HG02798 (cell line): ENCODE results near the gene SPECC1.
"Not testable (repeated sequence)": the region's sequence is repeated elsewhere in the genome, so short reads cannot be mapped to it uniquely, and the experiment has no call there.

Source experiments
- ATAC-seq: cut with Tn5 transposase; IDR thresholded peaks from one replicate; pipeline ENCODE4 v1.9.1; 2021; ENCODE audit warnings: mild to moderate bottlenecking; ENCODE audit not compliant: unreplicated experiment, poor library complexity

The SPECC1 gene

DNA sequence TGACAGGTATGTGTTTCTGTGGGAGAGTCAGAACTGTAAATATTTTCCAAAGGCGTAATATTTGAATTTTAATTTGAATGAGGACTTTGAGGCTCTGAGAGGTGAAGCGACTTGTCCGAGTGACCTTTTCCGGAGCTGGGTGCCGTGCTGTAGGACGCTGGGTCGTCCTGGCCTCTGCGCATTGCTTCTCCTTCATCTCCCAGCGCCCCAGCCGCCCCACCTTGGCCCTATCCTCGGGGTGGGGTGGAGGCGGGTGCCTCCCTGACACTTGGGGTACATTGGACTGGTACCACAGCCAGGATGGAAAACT lies 147.8 kb downstream of the SPECC1 start:
- no peak for ATAC-seq

DNA sequence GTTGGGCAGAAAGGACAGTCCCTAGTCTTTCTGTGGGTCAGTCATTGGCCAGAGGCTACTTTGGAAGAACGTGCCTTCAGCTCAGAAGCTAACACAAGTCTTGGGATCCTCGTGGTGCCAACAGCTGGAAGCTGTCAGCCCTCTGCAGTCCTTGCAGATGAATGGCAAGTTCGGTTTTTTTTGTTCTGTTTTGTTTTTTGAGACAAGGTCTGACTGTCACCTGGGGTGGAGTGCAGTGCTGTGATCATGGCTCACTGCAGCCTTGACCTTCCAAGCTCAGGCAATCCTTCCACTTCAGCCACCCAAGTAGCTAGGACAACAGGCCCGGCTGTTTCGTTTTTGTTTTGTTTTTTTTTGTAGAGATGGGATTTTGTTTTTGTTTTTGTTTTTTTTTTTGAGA lies 149.4 kb downstream of the SPECC1 start:
- ATAC-seq, result no peak

DNA sequence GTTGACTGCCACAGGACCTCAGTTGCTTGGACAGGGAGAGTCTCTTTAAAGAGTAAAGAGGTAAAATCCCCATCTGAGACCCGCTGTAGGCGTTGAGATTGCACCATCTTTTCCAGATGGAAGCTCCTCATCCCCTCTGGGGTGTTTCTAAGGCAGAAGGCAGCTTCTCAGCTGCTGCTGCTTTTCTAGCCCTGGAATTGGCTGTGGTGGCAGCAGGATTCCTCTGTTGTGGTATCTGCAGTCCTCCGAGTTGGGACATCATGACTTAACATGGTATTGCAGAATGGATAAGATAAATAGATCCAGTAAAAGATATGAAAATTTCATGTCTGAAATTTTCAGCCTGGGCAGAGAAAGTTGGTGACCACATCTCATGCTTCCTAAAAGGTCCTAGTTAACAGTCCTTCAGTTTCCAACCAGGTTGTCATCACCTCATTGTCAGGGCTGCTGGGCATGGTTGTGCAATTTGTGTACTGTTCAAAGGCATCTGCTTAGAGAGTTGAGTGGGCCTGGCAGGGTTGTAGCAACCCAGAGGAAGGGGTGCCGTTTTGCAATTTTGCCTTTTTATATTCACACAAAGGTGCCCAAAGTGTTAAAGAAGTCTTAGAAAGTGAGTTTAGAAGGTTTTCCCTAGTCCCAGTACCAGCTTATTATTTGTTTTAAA lies 150.4 kb downstream of the SPECC1 start:
- no peak for ATAC-seq

DNA sequence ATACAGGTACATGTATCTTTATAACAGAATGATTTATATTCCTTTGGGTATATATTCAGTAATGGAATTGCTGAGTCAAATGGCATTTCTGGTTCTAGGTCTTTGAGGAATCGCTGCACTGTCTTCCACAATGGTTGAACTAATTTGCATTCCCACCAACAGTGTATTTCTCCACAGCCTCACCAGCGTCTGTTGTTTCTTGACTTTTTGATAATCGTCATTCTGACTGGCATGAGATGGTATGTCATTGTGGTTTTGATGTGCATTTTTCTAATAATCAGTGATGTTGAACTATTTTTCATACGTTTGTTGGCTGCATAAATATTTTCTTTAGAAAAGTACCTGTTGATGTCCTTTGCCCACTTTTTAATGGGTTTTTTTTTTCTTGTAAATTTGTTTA lies 156.4 kb downstream of the SPECC1 start:
- ATAC-seq, result not testable (repeated sequence)

DNA sequence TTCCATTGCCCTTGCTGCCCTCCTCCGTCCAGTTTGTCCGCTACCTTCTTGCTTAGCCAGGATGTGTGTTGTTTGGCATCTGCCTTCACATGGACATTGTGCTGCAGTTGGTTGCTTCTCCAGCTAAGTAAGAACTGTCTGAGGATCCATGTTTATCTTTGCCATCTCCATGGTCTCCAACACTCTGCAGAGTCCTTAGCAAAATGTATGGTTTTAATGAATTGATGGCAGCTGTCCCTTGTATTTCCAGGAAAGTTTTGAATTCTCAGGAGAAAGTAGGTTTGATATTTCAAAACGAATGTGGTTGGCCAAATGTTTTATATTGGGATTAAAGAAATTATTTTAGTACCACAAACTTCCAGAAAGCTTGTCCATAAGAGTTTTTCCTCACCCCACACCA lies 160.9 kb downstream of the SPECC1 start:
- no peak for ATAC-seq

DNA sequence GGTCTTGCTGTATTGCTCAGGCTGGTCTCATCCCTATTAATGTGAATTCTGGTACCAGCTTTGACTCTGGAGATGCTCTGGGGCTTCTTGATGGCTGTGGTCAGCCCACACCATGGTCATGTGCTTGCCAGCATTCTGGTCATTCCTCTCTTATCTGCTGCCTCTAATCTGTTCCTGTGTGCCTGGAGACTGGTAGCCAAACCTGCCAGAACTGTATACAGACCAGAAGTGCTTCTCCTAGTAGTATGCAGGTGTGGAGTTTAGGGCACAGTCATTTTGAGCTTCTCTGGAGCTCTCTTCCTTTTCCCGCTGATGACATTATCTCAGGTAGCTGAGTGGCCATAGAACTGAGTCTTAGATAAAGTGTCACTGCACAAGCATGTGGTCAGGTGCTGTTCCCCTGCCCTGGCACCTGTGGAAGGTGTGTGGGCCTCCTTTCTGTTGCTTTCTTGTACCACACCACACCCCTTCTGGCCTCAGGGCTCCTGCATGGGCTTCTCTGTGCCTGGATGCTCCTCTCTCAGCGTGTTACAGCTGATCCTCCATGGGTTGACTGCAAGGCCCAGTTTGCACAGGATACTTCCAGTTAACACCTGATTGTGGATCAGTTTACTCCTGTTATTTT lies 162.7 kb downstream of the SPECC1 start:
- ATAC-seq, result no peak

DNA sequence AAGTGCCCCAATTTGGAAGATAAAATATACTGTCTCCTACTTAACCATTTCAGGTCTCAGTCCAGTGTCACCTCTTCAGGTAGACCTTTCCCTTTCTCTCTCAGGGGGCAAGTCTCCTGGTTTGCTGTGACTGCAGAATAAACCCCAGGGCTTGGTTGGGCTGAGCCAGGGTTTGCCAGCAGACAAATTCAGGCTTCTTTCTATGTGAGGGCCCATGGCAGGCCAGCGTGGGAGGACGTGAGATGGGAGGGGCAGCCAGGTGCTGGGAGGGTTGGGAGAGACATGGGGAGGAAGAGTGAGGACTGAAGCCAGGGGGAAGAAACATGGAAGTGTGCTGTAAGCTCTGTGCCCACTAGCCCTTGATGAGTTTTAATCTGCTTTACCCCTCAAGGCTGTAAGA lies 163.2 kb downstream of the SPECC1 start:
- ATAC-seq, result no peak

DNA sequence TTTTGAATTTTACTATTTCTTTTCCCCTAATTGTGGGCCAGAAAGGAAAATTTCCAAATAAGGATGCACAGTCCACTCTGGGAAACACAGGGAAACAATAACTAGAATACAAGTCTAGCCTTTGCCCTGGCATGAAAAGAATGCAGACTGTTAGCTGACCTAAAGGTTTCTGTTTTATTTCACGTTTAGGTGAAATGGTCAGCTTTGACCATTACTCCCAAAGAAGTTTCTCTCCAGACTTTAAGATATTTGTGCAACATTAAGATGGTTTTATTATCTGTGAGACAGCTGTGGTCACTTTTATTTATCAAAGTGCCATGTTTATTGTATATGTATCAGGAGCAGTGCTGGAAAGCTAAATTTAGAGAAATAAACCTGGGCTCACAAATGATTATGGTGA lies 163.9 kb downstream of the SPECC1 start:
- no peak for ATAC-seq

DNA sequence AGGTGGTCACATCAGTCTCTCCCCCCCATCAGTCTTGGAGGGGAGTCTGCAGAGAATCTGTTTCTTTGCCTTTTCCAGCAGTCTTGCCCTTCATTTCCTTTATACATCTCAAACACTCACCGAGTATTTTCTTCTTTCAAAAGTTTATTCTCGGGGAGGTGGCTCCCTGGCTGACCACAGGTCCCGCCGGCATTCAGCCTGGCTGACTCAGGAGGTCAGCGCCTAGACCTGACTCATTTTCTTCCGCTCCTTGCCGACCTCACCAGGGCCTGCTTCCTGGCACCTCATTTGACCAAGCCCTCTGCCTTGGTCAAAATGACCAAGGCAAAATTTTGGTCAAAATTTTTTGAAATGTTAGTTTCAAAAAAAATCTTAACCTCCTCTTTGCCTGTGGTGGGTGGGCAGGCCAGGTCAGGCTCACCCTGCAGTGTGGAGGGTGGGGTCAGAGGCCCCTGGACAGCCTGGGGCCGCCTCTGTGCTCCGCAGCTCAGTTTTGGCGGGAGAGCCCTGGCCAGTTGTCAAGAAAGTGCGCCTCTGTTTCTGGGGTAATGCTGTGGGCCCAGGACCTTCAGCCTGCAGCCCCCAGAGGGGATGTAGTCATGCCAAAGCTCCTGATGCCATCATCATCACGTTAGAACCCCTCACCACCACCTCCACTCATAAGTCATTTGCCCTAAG lies 165.6 kb downstream of the SPECC1 start:
- ATAC-seq, result no peak

DNA sequence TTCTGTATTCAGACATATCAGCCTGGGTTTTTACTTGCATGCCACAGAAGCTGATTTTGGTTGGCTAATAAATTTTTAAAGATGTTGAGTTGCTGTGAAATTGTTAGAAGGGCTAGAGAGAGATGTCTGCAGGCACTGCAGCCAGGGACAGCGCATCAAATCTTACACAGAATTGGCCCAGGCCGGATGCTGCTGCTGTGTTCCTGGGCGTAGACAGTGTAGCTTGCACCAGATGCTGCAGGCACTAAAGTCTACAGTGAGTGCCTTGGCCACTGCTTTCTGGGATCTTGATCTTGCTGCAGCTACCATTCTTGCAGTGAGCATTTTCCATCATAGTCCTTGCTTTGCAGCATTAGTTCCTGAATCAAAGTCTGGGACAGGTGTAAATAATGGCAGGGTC lies 169.9 kb downstream of the SPECC1 start:
- ATAC-seq, result no peak

DNA sequence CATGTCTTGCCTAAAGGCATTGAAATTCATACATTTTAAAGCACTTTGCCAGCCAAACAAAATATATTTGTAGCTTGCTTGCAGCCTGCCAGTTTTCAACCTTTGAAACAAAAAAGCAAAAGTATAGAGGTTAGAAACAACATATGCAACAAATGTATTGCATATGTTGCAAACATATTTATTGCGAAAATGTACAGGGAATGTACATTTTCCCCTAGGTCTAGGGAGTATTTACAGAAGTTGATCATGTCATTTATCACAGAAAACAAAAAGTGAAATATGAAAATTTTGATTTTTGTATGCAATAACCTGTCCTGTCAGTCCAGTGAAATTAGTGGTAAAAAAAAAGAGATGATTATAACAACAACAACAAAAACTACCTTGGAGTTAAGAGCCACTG lies 171.5 kb downstream of the SPECC1 start:
- ATAC-seq, result no peak

DNA sequence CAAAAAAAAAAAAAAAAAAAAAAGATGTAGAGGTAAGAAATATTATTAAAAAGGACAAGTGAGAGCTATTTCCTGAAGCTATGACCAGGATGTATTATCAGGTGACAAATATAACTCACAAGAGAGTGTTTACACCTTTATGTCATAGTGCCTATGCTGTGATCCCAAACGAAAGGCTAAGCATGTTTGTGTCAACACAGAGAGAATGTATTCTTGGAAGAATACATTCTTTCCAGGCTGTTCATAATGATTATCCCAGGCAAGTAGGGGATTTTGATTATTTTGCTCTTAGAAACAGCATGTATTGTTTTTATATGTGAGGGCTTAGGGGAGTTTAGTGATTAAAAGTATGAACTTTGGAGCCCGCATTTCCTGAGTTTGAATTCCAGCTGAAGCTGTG lies 175.0 kb downstream of the SPECC1 start:
- no peak for ATAC-seq

DNA sequence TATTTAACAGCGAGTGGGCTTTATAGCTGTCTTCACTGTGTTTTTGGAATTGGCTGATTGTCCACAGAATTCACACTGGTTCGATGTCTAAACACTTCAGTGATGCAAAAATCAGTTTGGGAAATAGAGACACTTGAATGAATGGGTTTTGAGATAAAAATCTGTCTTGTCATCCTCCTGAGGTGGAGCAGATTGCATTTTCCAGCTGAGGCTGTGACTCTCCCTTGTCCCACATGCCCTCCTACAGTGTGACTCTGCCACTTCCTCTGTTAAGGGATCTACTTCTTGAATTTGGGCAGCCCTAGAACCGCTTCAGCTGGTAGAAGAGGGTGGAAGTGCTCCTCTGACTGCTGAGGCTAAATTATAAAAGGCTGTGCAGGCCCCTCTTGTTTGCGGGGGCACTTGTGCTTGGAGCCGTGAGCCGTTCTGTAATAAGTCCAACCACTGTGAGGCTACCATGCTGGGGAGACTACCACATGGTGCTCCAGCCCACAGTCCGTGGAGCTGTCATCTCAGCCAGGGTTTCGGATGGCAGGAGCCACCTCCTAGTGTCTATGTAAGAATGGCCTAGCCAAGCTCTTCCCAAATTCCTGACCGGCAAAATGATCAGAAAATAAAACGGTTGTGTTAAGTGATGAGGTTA lies 175.9 kb downstream of the SPECC1 start:
- no peak for ATAC-seq

DNA sequence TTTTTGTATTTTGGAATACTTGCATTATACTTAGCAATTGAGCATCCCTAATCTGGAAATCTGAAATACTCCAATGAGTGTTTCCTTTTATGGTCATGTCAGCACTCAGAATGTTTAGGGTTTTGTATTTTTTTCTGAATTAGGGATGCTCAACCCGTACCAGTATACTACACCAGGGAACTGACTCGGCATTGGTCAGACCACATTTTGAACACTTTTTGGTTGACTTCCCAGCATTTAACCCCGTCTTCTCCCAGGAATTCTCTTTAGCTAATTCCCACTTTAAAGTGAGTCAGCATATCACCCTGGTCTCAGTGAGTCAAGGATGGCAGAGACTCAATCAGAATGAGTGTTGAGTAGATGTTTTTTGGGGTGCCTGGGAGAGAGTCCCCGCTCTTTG lies 177.9 kb downstream of the SPECC1 start:
- no peak for ATAC-seq

DNA sequence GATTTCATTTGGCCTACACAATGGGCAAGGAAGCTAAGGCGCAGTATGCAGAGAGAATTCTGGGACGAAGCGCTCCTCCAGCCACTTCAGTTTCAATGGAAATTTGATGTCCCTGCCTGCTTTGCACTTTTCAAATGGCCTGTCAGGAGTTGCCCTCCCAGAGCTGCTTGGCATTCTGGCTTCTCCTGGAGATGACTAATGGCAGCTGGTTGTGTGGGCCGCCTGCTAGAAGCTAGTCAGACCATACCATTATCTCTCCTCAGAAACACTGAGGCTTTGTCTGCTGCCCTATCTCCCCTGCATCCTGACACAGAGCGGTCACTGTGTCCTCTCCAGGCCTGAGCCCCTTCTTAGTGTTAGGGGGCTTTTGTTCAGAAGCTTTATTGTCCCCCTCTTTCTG lies 180.1 kb downstream of the SPECC1 start:
- no peak for ATAC-seq

DNA sequence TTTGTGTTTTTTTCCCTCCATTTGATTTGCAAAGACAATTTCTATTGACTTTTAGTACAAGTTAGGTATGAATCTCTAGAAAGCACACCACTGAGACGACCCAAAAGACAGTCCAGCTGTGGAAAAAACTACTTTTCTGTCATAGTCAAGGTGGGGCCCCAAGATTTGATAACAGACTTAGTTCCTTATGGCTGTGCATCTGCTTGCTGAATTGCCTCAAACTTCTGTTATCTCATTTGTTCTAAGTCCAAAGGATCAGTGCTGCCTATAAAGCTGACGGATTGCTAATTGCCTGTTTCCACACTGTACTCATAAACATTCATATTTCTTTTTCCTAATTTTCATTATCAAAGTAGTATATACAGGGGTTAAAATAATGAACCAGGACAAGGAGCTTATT lies 180.8 kb downstream of the SPECC1 start:
- no peak for ATAC-seq

DNA sequence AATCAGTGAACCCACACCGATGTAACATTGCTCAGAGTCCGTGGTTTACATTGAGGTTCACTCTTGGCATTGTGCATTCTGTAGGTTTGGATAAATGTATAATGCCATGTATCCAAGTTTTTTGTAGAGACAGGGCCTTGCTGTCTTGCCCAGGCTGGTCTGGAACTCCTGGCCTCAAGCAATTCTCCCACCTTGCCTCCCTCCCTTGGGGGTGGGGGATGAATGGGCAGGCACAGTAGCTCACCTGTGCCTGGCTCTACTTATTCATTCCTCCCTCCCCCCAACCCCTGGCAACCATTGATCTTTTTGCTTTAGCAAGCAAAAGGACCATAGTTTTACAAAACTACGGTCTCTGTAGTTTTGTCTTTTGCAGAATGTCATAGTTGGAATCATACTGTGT lies 181.4 kb downstream of the SPECC1 start:
- no peak for ATAC-seq

DNA sequence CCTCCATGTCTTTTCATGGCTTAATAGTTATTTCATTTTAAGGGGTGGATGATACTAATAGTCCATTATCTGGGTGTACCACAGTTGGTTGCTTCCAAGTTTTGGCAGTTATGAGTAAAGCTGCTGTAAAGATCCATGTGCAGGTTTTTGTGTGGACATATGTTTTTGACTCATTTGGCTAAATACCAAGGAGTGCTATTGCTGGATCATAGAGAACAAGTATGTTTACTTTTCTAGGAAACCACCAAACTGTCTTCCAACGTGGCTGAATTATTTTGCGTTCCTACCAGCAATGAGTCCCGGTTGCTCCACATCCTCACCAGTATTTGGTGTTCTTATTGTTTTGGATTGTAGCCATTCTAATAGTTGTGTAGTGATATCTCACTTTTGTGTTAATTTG lies 181.9 kb downstream of the SPECC1 start:
- ATAC-seq, result no peak

DNA sequence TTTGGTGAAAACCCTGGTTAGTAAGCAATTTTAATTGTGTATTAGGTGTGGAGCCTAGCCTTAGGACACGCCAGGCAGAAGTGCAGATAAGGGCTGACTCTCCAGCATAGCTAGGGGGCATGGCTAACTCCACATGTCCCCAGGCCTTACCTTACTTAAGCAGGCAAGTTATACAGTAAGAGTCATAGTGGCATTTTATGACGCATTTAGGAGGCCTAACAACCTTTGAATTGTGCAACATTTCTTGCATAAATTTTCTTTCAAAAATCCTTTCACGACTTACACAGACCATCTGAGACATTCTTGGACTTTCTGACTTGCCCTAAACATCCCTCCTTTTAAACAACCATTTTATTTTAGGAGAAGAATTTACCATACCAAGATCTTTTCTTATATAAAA lies 187.1 kb downstream of the SPECC1 start:
- ATAC-seq, result not testable (repeated sequence)

DNA sequence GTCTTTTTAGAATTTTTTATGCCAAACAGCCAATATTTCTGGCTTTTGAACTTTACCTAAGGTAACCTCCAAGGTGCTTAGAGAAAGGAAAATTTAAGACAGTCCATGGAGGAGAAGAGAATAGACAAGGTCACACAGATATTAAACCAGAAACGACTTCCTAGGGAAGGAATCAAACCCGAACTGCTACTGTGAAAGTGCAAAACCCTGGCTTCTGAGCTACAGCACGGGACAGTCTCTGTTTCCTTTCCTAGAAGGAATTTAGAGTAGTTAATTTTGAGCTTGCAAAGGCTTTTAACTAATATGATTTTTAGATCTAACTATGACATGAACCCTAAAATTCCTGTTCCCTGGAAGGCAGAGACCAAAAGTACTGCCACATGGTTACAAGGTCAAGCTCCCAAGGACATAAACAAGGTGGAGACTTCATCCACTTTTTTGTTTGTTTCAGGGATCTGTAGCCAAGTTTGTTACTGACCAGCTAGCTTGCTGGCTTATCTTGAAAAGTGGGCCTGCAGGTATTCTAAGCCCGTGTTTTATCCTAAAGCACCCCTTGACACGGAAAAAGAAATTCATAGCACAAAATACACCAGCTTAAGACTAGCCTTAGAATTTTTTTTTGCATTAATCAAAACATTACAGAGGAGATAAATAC lies 188.2 kb downstream of the SPECC1 start:
- no peak for ATAC-seq
